IMR-90 (cell line): ENCODE measurements around the gene ZFYVE28. TPM values are rescaled to one million over a fixed set of nuclear protein-coding genes. Genes with fewer than 3 reads are reported as not detected.

Experiments used
- ATAC-seq: fragments of 200-7000 bp; cut with Tn5 transposase; 2 replicates; pipeline ENCODE4 v1.9.1; 2020; ENCODE audit warnings: low read depth, mild to moderate bottlenecking, moderate library complexity
- BruUV-seq: library from RNA; stranded (reverse); fragments of 400-500 nt; replicated peaks from 2 replicates; lab custom pipeline; 2021; lab: Mats Ljungman, UMichigan
- CTCF ChIA-PET: fragments of 300-600 bp; formaldehyde crosslinking; extraction: SDS; loops from one replicate; lab custom pipeline; 2021; ENCODE audit warnings: antibody characterized with exemption; lab: Yijun Ruan, JAX
- POLR2A ChIA-PET: fragments of 300-600 bp; sonication (Branson Sonifier 250); formaldehyde crosslinking; loops from one replicate; lab custom pipeline; 2022; ENCODE audit warnings: antibody characterized with exemption; ENCODE audit not compliant: unreplicated experiment; lab: Charles Lee
- DNase-seq: peaks from one replicate; pipeline ENCODE4 v3.0.0; 2013
- H2AFZ ChIP-seq: replicated peaks from 2 replicates; pipeline ENCODE3; 2013; ENCODE audit warnings: low read length, mild to moderate bottlenecking; ENCODE audit not compliant: poor library complexity
- H2AK5ac ChIP-seq: 2 replicates; pipeline ENCODE4 v1.6.1; 2013; ENCODE audit warnings: low read depth, low read length, inconsistent platforms
- H2AK9ac ChIP-seq: replicated peaks from 2 replicates; pipeline ENCODE3; 2013; ENCODE audit warnings: mild to moderate bottlenecking, low read depth, low read length, moderate library complexity; ENCODE audit not compliant: poor library complexity
- H2BK120ac ChIP-seq: 2 replicates; pipeline ENCODE4 v1.6.1; 2013; ENCODE audit warnings: low read depth, low read length, inconsistent platforms
- H2BK15ac ChIP-seq: 3 replicates; pipeline ENCODE4 v1.6.1; 2013; ENCODE audit warnings: low read depth, low read length, inconsistent platforms
- H2BK20ac ChIP-seq: 2 replicates; pipeline ENCODE4 v1.6.1; 2013; ENCODE audit warnings: low read depth, mild to moderate bottlenecking, inconsistent platforms, low read length, moderate library complexity
- H2BK5ac ChIP-seq: 2 replicates; pipeline ENCODE4 v1.6.1; 2013; ENCODE audit warnings: mild to moderate bottlenecking, low read depth, low read length, inconsistent platforms; ENCODE audit not compliant: poor library complexity, severe bottlenecking
- H3K14ac ChIP-seq: replicated peaks from 2 replicates; pipeline ENCODE4 v1.6.1; 2013; ENCODE audit warnings: low read depth, low read length, inconsistent platforms
- H3K18ac ChIP-seq: 2 replicates; pipeline ENCODE4 v1.6.1; 2013; ENCODE audit warnings: low read depth, low read length, control low read depth
- H3K23ac ChIP-seq: 2 replicates; pipeline ENCODE4 v1.6.1; 2013; ENCODE audit warnings: low read depth, low read length, inconsistent platforms
- H3K27ac ChIP-seq: 2 replicates; pipeline ENCODE4 v1.5.1; 2013; ENCODE audit warnings: mild to moderate bottlenecking, control low read depth, low read length; ENCODE audit not compliant: insufficient read depth
- H3K27me3 ChIP-seq: 2 replicates; pipeline ENCODE4 v1.6.1; 2013; ENCODE audit warnings: low read length; ENCODE audit not compliant: control insufficient read depth, insufficient read depth
- H3K36me3 ChIP-seq: 2 replicates; pipeline ENCODE4 v1.6.1; 2013; ENCODE audit warnings: low read length, mixed read lengths; ENCODE audit not compliant: control insufficient read depth, insufficient read depth
- H3K4ac ChIP-seq: 2 replicates; pipeline ENCODE4 v1.6.1; 2013; ENCODE audit warnings: low read depth, low read length, inconsistent platforms
- H3K4me1 ChIP-seq: 2 replicates; pipeline ENCODE4 v1.6.1; 2013; ENCODE audit warnings: low read length, mixed read lengths; ENCODE audit not compliant: control insufficient read depth, insufficient read depth
- H3K4me2 ChIP-seq: 2 replicates; pipeline ENCODE4 v1.6.1; 2013; ENCODE audit warnings: low read depth, mild to moderate bottlenecking, control low read depth, low read length, moderate library complexity
- H3K4me3 ChIP-seq: 2 replicates; pipeline ENCODE4 v1.5.1; 2013; ENCODE audit warnings: low read depth, mild to moderate bottlenecking, control low read depth, low read length, moderate library complexity; ENCODE audit not compliant: insufficient read depth
- H3K56ac ChIP-seq: 2 replicates; pipeline ENCODE4 v1.6.1; 2013; ENCODE audit warnings: low read length, inconsistent platforms; ENCODE audit not compliant: insufficient read depth; ENCODE audit errors: extremely low read depth
- H3K79me1 ChIP-seq, 2 experiments: 2 replicates each; pipeline ENCODE4 v1.6.1; 2013; ENCODE audit warnings: low read length in 2 of 2, inconsistent platforms in 1 of 2, low read depth in 1 of 2
- H3K9ac ChIP-seq: 2 replicates; pipeline ENCODE4 v1.6.1; 2013; ENCODE audit warnings: low read depth, low read length, control low read depth
- H3K9me1 ChIP-seq: 2 replicates; pipeline ENCODE4 v1.6.1; 2013; ENCODE audit warnings: low read length, inconsistent platforms; ENCODE audit not compliant: insufficient read depth
- H3K9me3 ChIP-seq: 2 replicates; pipeline ENCODE4 v1.6.1; 2013; ENCODE audit warnings: low read length; ENCODE audit not compliant: control insufficient read depth, insufficient read depth
- H4K20me1 ChIP-seq: 2 replicates; pipeline ENCODE4 v1.6.1; 2013; ENCODE audit warnings: low read length, inconsistent platforms; ENCODE audit not compliant: insufficient read depth
- H4K5ac ChIP-seq: 2 replicates; pipeline ENCODE4 v1.6.1; 2013; ENCODE audit warnings: mild to moderate bottlenecking, low read depth, low read length, control low read depth
- H4K8ac ChIP-seq, 2 experiments: 2 replicates each; pipeline ENCODE4 v1.6.1; 2013; ENCODE audit warnings: low read depth in 2 of 2, low read length in 2 of 2, control low read depth in 1 of 2, inconsistent platforms in 1 of 2
- H4K91ac ChIP-seq: 2 replicates; pipeline ENCODE4 v1.6.1; 2013; ENCODE audit warnings: low read depth, low read length, inconsistent platforms; ENCODE audit not compliant: insufficient read depth
- CHD1 ChIP-seq: IDR thresholded peaks from 2 replicates; pipeline ENCODE4 v1.6.1; 2012; ENCODE audit warnings: low read depth, low read length, improper control_type of control experiment
- MAFK ChIP-seq: IDR thresholded peaks from 2 replicates; pipeline ENCODE4 v1.6.1; 2012; ENCODE audit warnings: low read depth, low read length, improper control_type of control experiment
- MXI1 ChIP-seq: IDR thresholded peaks from 2 replicates; pipeline ENCODE4 v1.6.1; 2012; ENCODE audit warnings: low read depth, mild to moderate bottlenecking, low read length, moderate library complexity, borderline replicate concordance
- POLR2A ChIP-seq: IDR thresholded peaks from 2 replicates; pipeline ENCODE4 v1.6.1; 2012; ENCODE audit warnings: mild to moderate bottlenecking, low read depth, low read length
- WGBS, 2 experiments: methylation state at CpG; one replicate each; pipeline versions ENCODE4 v1.1.5 to v1.1.7; 2013; ENCODE audit warnings: missing lambda C conversion rate in 2 of 2; ENCODE audit not compliant: insufficient read length in 1 of 2; ENCODE audit errors: extremely low coverage in 2 of 2; 5-methylcytosine and 5-hydroxymethylcytosine counted together
- dilution Hi-C: fragments of 300-500 bp; cut with HindIII; formaldehyde crosslinking; loops from one replicate; pipeline ENCODE4 v1.14.3; 2018; ENCODE audit warnings: low sequenced_read_pairs; ENCODE audit not compliant: unreplicated experiment
- in situ Hi-C: fragments of 300-500 bp; cut with MboI; formaldehyde crosslinking; loops from 3 replicates; pipeline ENCODE4 v1.14.3; 2019; ENCODE audit warnings: low sequenced_read_pairs, inconsistent platforms, mixed read lengths
- intact Hi-C: fragments of 100-400 bp; cut with micrococcal nuclease; formaldehyde crosslinking; loops from 2 replicates; pipeline ENCODE4 v1.10.0; 2022
- polyA plus RNA-seq, 3 experiments: library from polyadenylated mRNA; depleted of rRNA; stranded (reverse); fragments of >200 nt; gene quantifications; 2 replicates each; pipeline ENCODE4 v1.2.3, GENCODE V29; 2012; ENCODE audit warnings: low replicate concordance in 1 of 3
- total RNA-seq: library from RNA; depleted of rRNA; stranded (reverse); fragments of >200 nt; gene quantifications from 2 replicates; pipeline ENCODE4 v1.2.3, GENCODE V29; 2012
- TF ChIP-seq, protein P1 (sequence below): fragments of 150-350 bp; IDR thresholded peaks from 2 replicates; pipeline ENCODE4 v1.6.1; 2017; ENCODE audit warnings: mild to moderate bottlenecking, antibody characterized with exemption, low read length, low read depth
- TF ChIP-seq, protein P2 (sequence below): conservative IDR thresholded peaks from 2 replicates; pipeline ENCODE4 v1.5.1; 2012; ENCODE audit warnings: mild to moderate bottlenecking, low read depth, low read length, improper control_type of control experiment
- TF ChIP-seq, protein P3 (sequence below): fragments of 150-350 bp; IDR thresholded peaks from 2 replicates; pipeline ENCODE4 v1.6.1; 2016; ENCODE audit warnings: low read depth, mild to moderate bottlenecking, low read length, moderate library complexity, borderline replicate concordance

Gene ZFYVE28
- total and polyA plus RNA-seq, 2 of the 4 experiments (the other 2 are of a cell fraction) = 0.36 to 1.2 TPM

DNA sequence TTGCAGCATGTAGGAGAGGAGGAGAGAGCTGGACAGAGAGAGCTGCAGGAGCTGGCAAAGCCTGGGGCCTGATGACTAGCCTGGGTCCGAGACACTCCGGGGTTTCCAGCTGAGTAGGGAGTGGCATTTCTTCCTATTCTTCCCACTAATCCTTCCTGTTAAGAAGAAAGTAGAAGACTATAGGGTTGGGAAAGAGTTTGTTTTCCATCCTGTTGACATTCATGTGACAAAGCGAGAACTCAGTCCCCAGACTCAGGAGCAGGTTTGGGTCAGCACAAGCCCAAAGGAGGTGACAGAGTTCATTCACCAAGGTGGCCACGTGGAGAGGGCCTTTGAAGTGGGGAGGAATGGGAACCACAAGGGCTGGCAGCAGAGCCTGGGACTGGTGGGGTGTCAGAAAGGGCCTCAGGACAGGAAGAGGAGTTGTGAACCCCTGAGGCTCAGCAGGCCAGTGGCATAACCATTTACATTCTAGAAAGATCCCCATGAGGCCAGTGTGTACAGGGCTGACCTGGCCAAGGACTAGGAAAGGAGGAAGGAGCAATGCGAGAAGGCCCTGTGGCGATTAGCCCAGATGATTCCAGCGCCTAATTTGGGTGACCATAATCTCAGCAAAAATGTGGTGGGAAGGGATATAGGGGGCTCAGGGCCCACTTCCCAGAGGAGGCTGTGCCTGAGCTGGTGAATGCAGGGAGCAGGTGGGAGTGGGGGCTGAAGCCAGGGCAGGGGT lies 173.2 kb downstream of the ZFYVE28 start:
- Histone ChIP-seq H2BK20ac (no peak overlapping the region), H2BK120ac (no peak overlapping the region), H2BK15ac (no peak overlapping the region), H4K20me1 (peaks cover 10% of the 10 kb centered on the region; the same call in 1 of the 2 replicates), H3K27me3 (no peaks in the 10 kb centered on the region), H3K79me1 (0 out of 4 replicates have a peak, but pooled peaks cover 2 to 7% of the 10 kb centered on the region in 2 experiments), H3K4me2 (no peak overlapping the region), H4K5ac (no peak overlapping the region), H2AK9ac (no peak overlapping the region), H4K8ac (no peak overlapping the region; a peak in 1 of 4 replicates), H4K91ac (no peak overlapping the region), H3K18ac (no peak overlapping the region), H3K9ac (no peak overlapping the region), H2AFZ (no peak overlapping the region), H3K4ac (no peak overlapping the region), H2AK5ac (no peak overlapping the region), H3K4me3 (no peak overlapping the region), H3K9me1 (0 out of 2 replicates have a peak, but pooled peaks cover 3% of the 10 kb centered on the region), H2BK5ac (no peak overlapping the region), H3K56ac (no peak overlapping the region), H3K36me3 (peaks cover 20% of the 10 kb centered on the region; the same call in 1 of the 2 replicates), H3K4me1 (peaks cover 6% of the 10 kb centered on the region), H3K27ac (no peak overlapping the region), H3K23ac (no peak overlapping the region), H3K14ac (no peak overlapping the region), H3K9me3 (no peaks in the 10 kb centered on the region)
- 95% methylated on average over 3 of the region's 7 CpGs; no CpG with 5 or more reads in 1 of the 2 experiments for WGBS, 2 experiments
- BruUV-seq = no TSS peak
- TF ChIP-seq MXI1 = no peak
- no peak for TF ChIP-seq POLR2A
- TF ChIP-seq CHD1 = no peak
- TF ChIP-seq, protein P1, sequence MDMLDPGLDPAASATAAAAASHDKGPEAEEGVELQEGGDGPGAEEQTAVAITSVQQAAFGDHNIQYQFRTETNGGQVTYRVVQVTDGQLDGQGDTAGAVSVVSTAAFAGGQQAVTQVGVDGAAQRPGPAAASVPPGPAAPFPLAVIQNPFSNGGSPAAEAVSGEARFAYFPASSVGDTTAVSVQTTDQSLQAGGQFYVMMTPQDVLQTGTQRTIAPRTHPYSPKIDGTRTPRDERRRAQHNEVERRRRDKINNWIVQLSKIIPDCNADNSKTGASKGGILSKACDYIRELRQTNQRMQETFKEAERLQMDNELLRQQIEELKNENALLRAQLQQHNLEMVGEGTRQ = no peak
- no peak for TF ChIP-seq MAFK
- TF ChIP-seq, protein P2, sequence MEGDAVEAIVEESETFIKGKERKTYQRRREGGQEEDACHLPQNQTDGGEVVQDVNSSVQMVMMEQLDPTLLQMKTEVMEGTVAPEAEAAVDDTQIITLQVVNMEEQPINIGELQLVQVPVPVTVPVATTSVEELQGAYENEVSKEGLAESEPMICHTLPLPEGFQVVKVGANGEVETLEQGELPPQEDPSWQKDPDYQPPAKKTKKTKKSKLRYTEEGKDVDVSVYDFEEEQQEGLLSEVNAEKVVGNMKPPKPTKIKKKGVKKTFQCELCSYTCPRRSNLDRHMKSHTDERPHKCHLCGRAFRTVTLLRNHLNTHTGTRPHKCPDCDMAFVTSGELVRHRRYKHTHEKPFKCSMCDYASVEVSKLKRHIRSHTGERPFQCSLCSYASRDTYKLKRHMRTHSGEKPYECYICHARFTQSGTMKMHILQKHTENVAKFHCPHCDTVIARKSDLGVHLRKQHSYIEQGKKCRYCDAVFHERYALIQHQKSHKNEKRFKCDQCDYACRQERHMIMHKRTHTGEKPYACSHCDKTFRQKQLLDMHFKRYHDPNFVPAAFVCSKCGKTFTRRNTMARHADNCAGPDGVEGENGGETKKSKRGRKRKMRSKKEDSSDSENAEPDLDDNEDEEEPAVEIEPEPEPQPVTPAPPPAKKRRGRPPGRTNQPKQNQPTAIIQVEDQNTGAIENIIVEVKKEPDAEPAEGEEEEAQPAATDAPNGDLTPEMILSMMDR = no peak
- TF ChIP-seq, protein P3, sequence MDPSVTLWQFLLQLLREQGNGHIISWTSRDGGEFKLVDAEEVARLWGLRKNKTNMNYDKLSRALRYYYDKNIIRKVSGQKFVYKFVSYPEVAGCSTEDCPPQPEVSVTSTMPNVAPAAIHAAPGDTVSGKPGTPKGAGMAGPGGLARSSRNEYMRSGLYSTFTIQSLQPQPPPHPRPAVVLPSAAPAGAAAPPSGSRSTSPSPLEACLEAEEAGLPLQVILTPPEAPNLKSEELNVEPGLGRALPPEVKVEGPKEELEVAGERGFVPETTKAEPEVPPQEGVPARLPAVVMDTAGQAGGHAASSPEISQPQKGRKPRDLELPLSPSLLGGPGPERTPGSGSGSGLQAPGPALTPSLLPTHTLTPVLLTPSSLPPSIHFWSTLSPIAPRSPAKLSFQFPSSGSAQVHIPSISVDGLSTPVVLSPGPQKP = no peak
- in situ Hi-C loops (no loop called here), intact Hi-C loops (no loop called here), dilution Hi-C loops (no loop called here)
- ChIA-PET CTCF (no interaction called here), POLR2A (no interaction called here)
- no peak for ATAC-seq
- DNase-seq = no peak
